ENCODE data around the gene AQP6.

GRCh38 chr12:49972129-49972528 is 618 bp upstream of the AQP6 start:
- TF ChIP-seq CTCF (IDR thresholded peaks at IDR 0.05): no peak
- no peak for TF ChIP-seq POLR2A (IDR thresholded peaks at IDR 0.05)
